Right renal pelvis (tissue), 4 donors: ENCODE measurements around the gene SH3YL1. TPM values are rescaled to one million over a fixed set of nuclear protein-coding genes. Genes with fewer than 3 reads are reported as not detected.

Experiments
- DNase-seq, 4 donors: peaks; one replicate each; pipeline ENCODE4 v3.0.0-alpha.2; 2013; ENCODE audit warnings: low read depth in 4 of 4, low spot score in 3 of 4, missing footprints in 1 of 4
- polyA plus RNA-seq, 4 donors: library from polyadenylated mRNA; unstranded; fragments of 120-200 nt; gene quantifications; one replicate each; pipeline ENCODE4 v1.2.1, GENCODE V29; 2013; ENCODE audit not compliant: insufficient read length in 4 of 4

The SH3YL1 gene
- polyA plus RNA-seq, 4 donors = 93.6 to 113 (median 104) TPM

DNA sequence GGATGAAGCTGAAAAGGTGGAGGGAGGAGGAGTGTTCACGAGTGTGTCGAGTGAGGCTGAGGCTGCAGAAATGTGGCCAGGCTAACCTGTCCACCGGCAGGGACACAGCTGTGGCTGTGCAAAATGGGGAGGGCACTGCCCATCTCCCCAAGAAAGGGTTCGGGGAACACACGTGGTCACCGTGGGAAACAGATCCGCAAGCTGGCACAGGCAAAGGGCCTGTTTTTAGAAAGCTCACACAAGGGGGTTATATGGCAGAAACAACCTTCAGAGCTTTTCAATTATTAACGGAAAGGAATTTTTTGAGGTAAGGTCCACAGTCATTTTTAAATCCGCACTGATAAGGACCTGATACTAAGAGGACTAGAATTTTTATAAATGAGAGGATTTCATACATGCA is 35.7 kb downstream of the SH3YL1 start:
- no peak for DNase-seq

DNA sequence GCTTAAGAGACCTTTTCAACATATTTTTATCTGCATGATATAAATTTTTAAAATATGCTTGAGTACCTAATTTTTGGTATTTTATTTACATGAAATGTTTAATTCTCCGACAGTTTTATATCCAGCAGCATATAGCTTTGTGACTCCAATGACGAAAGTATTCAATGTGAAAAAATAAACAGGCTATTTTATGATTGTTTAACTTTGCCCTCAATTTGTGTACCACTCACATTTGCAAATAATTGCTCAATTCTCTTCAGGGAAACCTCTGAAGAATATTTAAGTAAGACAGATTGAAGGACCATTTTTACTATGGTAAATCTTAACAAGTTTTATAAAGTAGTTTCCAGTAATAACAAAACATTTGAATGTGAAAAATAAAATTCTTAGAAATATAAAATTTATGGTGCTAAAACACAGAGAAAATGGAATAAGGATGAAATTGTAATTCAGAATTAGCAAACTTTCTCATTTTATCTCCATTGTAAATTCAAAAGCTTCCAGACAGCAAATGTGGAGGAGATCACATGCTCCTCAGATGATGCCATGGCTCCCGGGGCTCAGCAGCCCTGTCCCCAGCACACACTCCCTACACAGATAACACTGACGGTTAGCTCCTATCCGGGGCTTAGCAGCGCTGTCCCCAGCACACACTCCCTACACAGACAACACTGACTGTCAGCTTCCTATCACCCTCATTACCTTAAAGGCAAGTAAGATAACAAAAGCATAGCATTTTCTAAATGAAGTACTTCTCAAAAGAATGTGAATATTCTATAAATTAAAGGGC is 39.7 kb downstream of the SH3YL1 start:
- no peak for DNase-seq

GRCh38 chr2:223451-223850 is 40.4 kb downstream of the SH3YL1 start:
- no peak for DNase-seq

DNA sequence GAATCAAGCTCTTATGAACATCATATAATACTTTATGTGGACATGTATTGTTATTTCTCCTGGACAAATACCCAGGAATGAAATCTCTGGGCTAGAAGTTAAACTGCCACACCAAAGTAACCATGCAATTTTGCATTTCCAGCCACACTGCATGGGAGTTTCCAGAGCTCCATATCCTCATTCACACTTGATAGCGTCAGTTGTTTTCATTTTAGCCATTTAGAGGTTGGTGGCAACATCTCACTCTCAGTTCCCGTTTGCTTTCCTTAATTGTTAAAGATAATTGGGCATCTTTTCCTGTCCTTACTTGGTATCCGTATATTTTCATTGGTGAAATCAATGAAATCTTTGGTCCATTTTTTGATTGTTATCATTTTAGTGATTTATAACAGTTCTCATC is 47.8 kb downstream of the SH3YL1 start:
- no peak for DNase-seq

GRCh38 chr2:213932-214693 is 49.7 kb downstream of the SH3YL1 start:
- no peak for DNase-seq

DNA sequence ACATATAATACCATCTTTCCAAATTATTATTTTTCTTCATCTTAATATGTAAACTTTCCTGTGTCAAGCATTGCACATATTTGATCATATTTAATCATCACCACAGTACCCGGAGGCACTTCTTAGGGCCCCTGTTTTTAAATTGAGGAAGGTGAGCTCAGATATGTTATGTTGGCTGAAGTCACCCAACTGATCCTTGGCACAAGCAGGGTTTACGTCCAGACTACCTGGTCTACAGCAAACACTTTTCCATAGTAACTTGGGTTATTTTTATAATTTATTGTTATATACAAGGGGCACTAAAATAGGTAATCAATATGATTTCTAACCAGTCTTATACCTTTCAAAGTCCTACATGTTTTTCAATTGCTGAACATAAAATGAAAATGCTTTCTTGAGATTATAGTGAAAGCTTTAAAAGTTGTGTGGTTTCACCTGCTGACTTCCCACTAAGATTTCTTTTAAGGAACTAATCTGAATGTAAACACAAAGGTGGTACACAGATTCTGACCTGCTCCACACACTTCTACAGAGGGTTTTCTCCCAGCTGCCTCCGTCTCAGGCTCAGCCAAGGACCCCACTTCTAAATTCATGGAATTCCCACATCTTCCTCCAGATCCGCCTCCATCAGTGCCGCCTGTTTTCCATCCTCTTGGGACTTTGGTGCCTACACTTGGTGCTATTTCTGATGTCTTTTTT is 52.2 kb downstream of the SH3YL1 start:
- DNase-seq = no peak

DNA sequence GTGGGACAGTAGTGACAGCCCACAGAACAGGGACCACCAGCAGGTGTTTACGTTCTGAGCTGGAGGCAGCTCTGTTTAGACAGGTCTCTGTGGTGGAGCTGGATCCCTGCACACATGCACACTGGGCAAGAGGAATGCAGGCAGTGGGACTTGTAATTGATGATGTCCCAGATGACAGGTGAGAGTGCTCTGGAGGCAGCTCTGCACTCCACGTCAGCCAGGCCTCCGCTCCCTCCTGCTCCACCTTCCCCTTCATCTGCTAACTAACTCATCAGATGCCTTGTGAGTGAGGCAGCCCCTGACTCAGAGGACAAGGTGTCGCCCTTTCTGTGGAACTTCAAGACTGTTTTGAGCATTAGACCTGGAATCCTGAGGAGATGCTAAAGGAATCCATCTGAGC is 53.2 kb downstream of the SH3YL1 start:
- DNase-seq = no peak

DNA sequence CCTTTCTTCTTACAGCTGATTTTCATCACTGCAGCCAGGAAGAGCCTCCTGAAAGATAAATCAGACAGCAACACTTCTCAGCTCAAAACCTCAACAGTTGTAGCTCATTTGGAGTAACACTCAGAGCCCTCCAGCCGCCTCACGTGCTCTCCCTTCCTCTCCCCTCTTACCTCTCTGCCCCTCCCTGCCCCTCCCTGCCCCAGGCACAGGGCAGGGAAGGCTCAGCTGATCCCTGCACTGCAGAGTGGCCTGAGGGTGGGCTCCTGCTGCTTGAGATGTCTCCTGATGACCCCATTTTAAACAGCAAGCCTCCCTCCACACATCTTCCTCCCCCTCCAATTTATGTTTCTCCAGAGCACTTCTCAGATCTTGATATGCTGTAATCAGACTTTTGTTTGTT is 54.4 kb downstream of the SH3YL1 start:
- no peak for DNase-seq

GRCh38 chr2:208335-208734 is 55.5 kb downstream of the SH3YL1 start:
- no peak for DNase-seq

- DNase-seq = no peak
Observed at GRCh38 chr2:203984-204383, 59.8 kb downstream of the SH3YL1 start.

GRCh38 chr2:203401-203800 is 60.4 kb downstream of the SH3YL1 start:
- DNase-seq = no peak

DNA sequence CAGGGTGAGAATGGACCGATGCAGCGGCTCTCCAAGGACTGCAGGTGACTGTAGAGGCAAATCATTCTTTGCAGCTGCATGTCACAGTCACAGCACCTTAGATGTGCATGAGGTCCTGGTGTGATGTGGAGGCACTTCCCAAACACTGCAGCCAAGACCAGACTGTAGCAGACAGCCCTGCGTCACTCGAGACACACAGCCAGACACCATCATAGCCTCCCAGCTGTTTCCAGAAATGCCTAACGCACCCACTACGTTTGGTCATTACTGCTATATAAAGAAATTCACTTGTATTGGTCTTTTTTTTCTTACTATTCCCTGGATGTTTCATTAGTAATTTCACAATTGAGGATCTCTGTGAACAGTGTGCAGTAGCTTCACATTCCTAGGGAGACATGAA is 60.9 kb downstream of the SH3YL1 start:
- DNase-seq = no peak

GRCh38 chr2:201648-202433 is 62.0 kb downstream of the SH3YL1 start:
- DNase-seq = no peak

GRCh38 chr2:199041-199966 is 64.5 kb downstream of the SH3YL1 start:
- no peak for DNase-seq

DNA sequence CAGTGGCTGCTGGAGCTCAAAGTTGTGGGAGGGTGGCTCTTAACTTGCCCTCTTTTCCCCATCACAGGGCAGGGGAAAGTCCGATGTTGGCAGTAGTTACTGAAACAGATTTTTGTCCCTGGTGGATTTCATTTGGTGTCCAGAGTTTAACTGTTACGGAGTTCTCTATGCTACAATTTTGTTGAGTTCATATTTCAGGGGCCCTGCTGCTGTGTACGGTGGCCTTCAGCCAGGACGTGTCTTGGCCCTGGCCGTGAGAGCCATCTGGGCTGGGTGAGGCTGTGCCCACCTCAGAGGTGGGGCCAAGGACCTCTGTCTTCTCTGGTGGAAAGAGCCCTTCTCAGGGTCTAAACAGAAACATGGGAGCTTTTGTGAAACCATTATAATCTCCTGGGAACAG is 67.4 kb downstream of the SH3YL1 start:
- DNase-seq = no peak

DNA sequence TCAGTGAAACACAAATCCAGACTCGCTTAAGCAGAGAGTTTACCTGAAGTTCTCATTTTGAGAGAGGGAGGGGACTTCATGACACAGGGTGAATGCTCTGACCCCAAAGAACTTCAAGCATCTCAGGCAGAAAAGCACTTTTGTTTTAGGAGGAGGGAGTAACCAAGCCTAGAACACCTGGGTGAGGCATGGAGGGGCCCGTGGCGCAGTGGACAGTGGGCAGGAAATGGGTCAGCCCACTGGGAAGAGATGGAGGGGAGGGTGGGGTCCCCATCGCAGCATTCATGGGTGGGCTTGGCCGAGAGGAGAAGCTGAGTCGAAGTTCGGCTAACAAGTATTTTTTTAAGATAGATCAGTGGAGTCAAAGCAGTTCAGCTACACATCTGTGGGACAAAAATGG is 67.9 kb downstream of the SH3YL1 start:
- no peak for DNase-seq

DNA sequence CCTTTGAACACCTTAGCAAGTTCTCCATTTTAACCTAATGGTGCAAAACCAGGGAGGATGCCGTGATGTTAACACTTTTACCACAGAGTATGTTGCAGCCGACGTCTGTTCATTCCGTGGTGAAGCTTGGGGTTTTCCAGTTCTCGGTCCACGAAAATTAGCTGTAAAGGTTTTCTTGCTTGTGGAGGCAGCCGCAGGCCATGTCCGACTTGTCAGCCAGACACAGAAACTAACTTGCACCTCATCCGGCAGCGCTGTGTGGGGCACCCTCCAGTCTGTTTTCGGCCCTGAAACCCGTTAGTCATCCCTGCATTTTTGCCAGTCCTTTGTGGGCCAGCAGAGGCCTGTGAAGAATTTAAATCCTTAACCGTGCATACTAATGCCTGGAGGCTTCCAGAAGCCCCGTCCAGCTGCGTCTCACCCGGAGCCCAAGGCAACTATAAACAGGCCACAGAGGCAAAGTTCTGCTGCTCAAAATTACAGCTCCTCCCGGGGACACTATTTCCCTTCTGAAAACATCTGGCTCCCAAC is 70.6 kb downstream of the SH3YL1 start:
- DNase-seq = no peak

GRCh38 chr2:191311-192190 is 72.3 kb downstream of the SH3YL1 start:
- DNase-seq = no peak
